ENCODE measurements around the gene MST1.
A peak's percentile ranks its signal among the peaks of the same experiment; 100 is the strongest.

The MST1 gene

GRCh38 chr3:49675912-49676311 is 13.4 kb downstream of the MST1 start:
- no peak for TF ChIP-seq CTCF (IDR thresholded peaks at IDR 0.05; ENCODE audit: low read length, missing control alignments)
- H3K4me3 ChIP-seq (replicated peaks; ENCODE audit: low read depth, low read length): no peak overlapping the region
- no peak for DNase-seq (ENCODE audit: low read depth)

GRCh38 chr3:49674497-49674983 is 14.7 kb downstream of the MST1 start:
- TF ChIP-seq CTCF (IDR thresholded peaks at IDR 0.05; ENCODE audit: low read length, missing control alignments): no peak
- peak overlapping the region; percentile 76 for H3K4me3 ChIP-seq (replicated peaks; ENCODE audit: low read depth, low read length)
- DNase-seq (ENCODE audit: low read depth): no peak

DNA sequence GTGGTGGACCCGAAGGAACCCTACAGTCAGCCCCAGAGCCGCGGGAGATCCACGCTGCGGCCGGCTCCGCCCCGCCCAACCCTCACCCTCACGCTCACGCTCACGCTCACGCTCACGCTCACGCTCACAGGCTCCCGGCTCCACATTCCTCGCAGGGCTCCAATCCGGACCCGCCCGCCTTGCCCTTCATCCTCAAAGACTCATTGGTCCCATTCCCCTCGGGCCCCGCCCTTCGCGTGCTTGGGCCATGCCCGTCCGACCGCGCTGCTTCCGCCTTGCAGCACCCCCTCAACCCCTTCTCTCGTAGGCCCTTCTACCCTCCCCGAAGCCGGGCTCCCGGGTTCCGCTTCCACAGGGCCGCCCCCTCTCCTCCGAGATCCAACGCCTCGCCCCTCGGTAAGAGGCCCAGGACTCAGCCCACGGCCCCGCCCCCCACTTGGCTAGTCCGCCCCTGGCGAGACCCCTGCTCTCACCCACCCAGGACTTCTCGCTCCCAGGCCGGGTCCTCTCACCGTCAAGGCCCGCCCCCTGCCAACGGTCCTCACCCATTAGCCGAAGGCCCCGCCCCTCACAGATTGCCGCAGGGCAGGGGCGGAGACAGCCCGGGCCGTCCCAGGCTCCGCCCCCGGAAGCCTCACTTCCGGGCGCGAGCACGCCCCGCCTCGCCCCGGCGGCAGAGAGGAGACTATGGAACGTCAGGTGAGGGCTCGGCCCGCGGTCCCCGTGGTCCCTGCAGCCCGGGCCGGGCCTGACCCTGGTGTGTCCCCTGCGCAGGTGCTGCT is 15.4 kb downstream of the MST1 start, which contains the start of gene APEH:
Gene APEH (plus strand): TSS at position 637 of the 782 bp plus-strand sequence. CDS start 51 bp downstream, at position 688.
- peak; percentile 98 for DNase-seq (ENCODE audit: low read depth)
- H3K4me3 ChIP-seq (replicated peaks; ENCODE audit: low read depth, low read length): peak within 1 kb of the TSS; percentile 76
- no peak for TF ChIP-seq CTCF (IDR thresholded peaks at IDR 0.05; ENCODE audit: low read length, missing control alignments)

GRCh38 chr3:49673121-49673714 is 16.1 kb downstream of the MST1 start:
- peak overlapping the region; percentile 76 for H3K4me3 ChIP-seq (replicated peaks; ENCODE audit: low read depth, low read length)
- DNase-seq (ENCODE audit: low read depth): no peak
- TF ChIP-seq CTCF (IDR thresholded peaks at IDR 0.05; ENCODE audit: low read length, missing control alignments): no peak

GRCh38 chr3:49671291-49672288 is 17.7 kb downstream of the MST1 start:
- no peak overlapping the region for H3K4me3 ChIP-seq (replicated peaks; ENCODE audit: low read depth, low read length)
- peak; percentile 91 for TF ChIP-seq CTCF (IDR thresholded peaks at IDR 0.05; ENCODE audit: low read length, missing control alignments)
- peak; percentile 72 for DNase-seq (ENCODE audit: low read depth)

- no peak for TF ChIP-seq CTCF (IDR thresholded peaks at IDR 0.05; ENCODE audit: low read length, missing control alignments)
- H3K4me3 ChIP-seq (replicated peaks; ENCODE audit: low read depth, low read length): no peak overlapping the region
- DNase-seq (ENCODE audit: low read depth): no peak
Measured at GRCh38 chr3:49670940-49671290, 18.4 kb downstream of the MST1 start.
